ENCODE measurements around the gene LTN1.

- TF ChIP-seq SAP130 (CRISPR knock-in tag; IDR thresholded peaks at IDR 0.05; ENCODE audit: low read depth) (no peak), ZBTB2 (CRISPR knock-in tag; IDR thresholded peaks at IDR 0.05; ENCODE audit: low read depth) (no peak), MYPOP (CRISPR knock-in tag; IDR thresholded peaks at IDR 0.05) (no peak), TOPORS (CRISPR knock-in tag; IDR thresholded peaks at IDR 0.05) (no peak), CTCF (CRISPR knock-in tag; IDR thresholded peaks at IDR 0.05) (no peak)
Measured at GRCh38 chr21:28938726-28939125, 54.0 kb downstream of the LTN1 start.

All from HepG2 (cell line).